WTC11 (cell line): Measurements from ENCODE around the gene IFNE.

ENCODE experiments used
- CTCF ChIP-seq: fragments of 200-600 bp; IDR thresholded peaks from 2 replicates; pipeline ENCODE4 v1.8.0; 2022; ENCODE audit warnings: antibody characterized with exemption
- FOXP4 ChIP-seq: sonication (generic); formaldehyde crosslinking; IDR thresholded peaks from 2 replicates; pipeline ENCODE4 v1.8.0; 2022; ENCODE audit warnings: mild to moderate bottlenecking, missing genetic modification reagents
- IRF2 ChIP-seq: sonication (generic); formaldehyde crosslinking; IDR thresholded peaks from 2 replicates; pipeline ENCODE4 v1.8.0; 2022; ENCODE audit warnings: low read depth, missing genetic modification reagents, borderline replicate concordance
- PRDM15 ChIP-seq: sonication (generic); formaldehyde crosslinking; IDR thresholded peaks from 2 replicates; pipeline ENCODE4 v1.8.0; 2022; ENCODE audit warnings: missing genetic modification reagents
- ZBTB21 ChIP-seq: sonication (generic); formaldehyde crosslinking; IDR thresholded peaks from 2 replicates; pipeline ENCODE4 v1.8.1; 2023; ENCODE audit warnings: mild to moderate bottlenecking, missing genetic modification reagents, borderline replicate concordance
- ZMAT4 ChIP-seq: fragments of 250-450 bp; sonication (Bioruptor Pico); IDR thresholded peaks from 2 replicates; pipeline ENCODE4 v1.9.0; 2021; ENCODE audit warnings: mild to moderate bottlenecking

GRCh38 chr9:21505425-21506179 is 23.5 kb upstream of the IFNE start:
- TF ChIP-seq FOXP4, result no peak
- no peak for TF ChIP-seq IRF2 (CRISPR knock-in tag)
- TF ChIP-seq ZBTB21, result no peak
- TF ChIP-seq ZMAT4, result no peak
- no peak for TF ChIP-seq PRDM15
- no peak for TF ChIP-seq CTCF
